Measurements from ENCODE around the gene MTMR1.

MTMR1 gene

GRCh38 chrX:150697641-150698040 lies 4.4 kb downstream of the MTMR1 start:
- no peak for DNase-seq

GRCh38 chrX:150698981-150699380 lies 5.8 kb downstream of the MTMR1 start:
- no peak for DNase-seq

GRCh38 chrX:150700107-150700506 lies 6.9 kb downstream of the MTMR1 start:
- DNase-seq, result no peak

GRCh38 chrX:150701377-150701776 lies 8.2 kb downstream of the MTMR1 start:
- DNase-seq, result no peak

- no peak for DNase-seq
These were observed 9.9 kb downstream of the MTMR1 start for GRCh38 chrX:150702966-150703694.

GRCh38 chrX:150703695-150703974 lies 10.4 kb downstream of the MTMR1 start:
- no peak for DNase-seq

- no peak for DNase-seq
These were observed 10.9 kb downstream of the MTMR1 start for GRCh38 chrX:150704030-150704613.

- no peak for DNase-seq
These were observed 19.4 kb downstream of the MTMR1 start for GRCh38 chrX:150712619-150713018.

- no peak for DNase-seq
These were observed 22.0 kb downstream of the MTMR1 start for GRCh38 chrX:150715184-150715583.

GRCh38 chrX:150719621-150720020 lies 26.4 kb downstream of the MTMR1 start:
- DNase-seq, result no peak

- DNase-seq, result no peak
These were observed 36.8 kb downstream of the MTMR1 start for GRCh38 chrX:150729956-150730355.

GRCh38 chrX:150730719-150731118 lies 37.5 kb downstream of the MTMR1 start:
- no peak for DNase-seq

GRCh38 chrX:150731795-150732194 lies 38.6 kb downstream of the MTMR1 start:
- no peak for DNase-seq

- no peak for DNase-seq
These were observed 43.3 kb downstream of the MTMR1 start for GRCh38 chrX:150736475-150736874.

GRCh38 chrX:150752124-150752523 lies 58.9 kb downstream of the MTMR1 start:
- DNase-seq, result no peak

GRCh38 chrX:150753357-150753756 lies 60.2 kb downstream of the MTMR1 start:
- DNase-seq, result no peak

GRCh38 chrX:150753968-150754367 lies 60.8 kb downstream of the MTMR1 start:
- DNase-seq, result no peak

- no peak for DNase-seq
These were observed 64.2 kb downstream of the MTMR1 start for GRCh38 chrX:150757371-150757770.

- no peak for DNase-seq
These were observed 66.6 kb downstream of the MTMR1 start for GRCh38 chrX:150759568-150760416.

GRCh38 chrX:150761176-150761818 lies 68.1 kb downstream of the MTMR1 start:
- no peak for DNase-seq

- no peak for DNase-seq
These were observed 68.6 kb downstream of the MTMR1 start for GRCh38 chrX:150761819-150762216.

- DNase-seq, result no peak
These were observed 69.3 kb downstream of the MTMR1 start for GRCh38 chrX:150762258-150763165.
